NT2/D1 (cell line): ENCODE results near the gene HOXD4.

Experiments
- SUZ12 ChIP-seq: IDR thresholded peaks from 2 replicates; pipeline ENCODE4 v1.6.1; 2011; ENCODE audit not compliant: insufficient read length, insufficient read depth; ENCODE audit errors: extremely low read depth
- YY1 ChIP-seq: IDR thresholded peaks from 2 replicates; pipeline ENCODE4 v1.6.1; 2011; ENCODE audit not compliant: insufficient read length, insufficient read depth
- ZNF274 ChIP-seq: IDR thresholded peaks from 2 replicates; pipeline ENCODE4 v1.6.1; 2011; ENCODE audit warnings: mild to moderate bottlenecking, low read depth, low read length

DNA sequence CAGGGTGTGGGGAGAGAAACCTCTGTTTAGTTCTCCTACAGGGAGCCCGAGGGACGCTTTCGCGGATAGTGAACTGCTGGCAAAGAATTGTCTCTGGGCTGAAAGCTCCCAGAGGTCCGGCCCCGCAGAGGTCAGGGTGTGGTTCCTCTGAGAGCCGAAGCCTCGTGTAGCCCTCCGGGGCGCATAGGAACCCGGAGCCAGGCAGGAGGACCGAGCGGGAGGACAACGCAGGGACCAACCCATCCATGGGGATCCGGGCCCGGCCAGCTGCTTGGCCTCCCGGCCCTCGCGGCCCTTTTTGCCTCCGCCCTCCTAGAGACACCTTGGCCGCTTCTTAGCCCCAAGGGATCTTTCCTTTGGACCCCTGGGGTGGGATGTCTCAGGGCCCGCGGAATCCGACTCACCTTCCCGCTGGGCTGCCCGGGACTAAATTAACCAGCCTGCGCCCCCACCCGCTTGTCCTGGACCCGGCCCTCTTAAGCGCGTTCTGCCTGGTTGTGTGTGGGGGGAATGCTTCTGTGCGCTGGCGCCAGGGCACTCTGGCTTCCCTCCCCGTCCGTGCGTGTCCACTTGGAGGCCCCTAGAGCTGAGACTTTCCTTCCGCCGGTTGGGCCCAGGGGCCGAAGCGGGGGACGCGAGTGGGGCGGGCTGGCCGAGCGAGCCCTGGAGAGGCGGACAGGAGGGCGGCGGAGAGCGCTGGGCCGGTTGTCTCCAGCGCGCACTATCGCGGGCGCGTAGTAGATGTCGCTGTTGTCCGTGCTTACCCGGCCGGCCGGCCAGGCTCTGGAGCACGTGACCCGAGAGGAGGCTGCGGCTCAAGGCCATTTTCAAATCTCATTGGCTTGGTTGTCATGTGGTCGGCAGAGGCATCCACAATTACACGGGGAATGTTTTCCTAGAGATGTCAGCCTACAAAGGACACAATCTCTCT, 35.2 kb upstream of the HOXD4 start, which contains the start of gene HOXD10:
- no peak for TF ChIP-seq ZNF274
- no peak for TF ChIP-seq SUZ12
- no peak for TF ChIP-seq YY1
